ENCODE data around the gene CACNA1C.

GRCh38 chr12:2384029-2384386, 331.2 kb downstream of the CACNA1C start:
- TF ChIP-seq CTCF (IDR thresholded peaks at IDR 0.05): no peak
- TF ChIP-seq EZH2 (IDR thresholded peaks at IDR 0.05; ENCODE audit: borderline replicate concordance, insufficient read depth, low read depth, low read length, poor library complexity, severe bottlenecking): no peak

All from B cell (primary cell).